GM19467 (cell line): Measurements from ENCODE around the gene LKAAEAR1.

Experiments used
- ATAC-seq: cut with Tn5 transposase; IDR thresholded peaks from one replicate; pipeline ENCODE4 v1.9.1; 2021; ENCODE audit warnings: mild to moderate bottlenecking, moderate library complexity; ENCODE audit not compliant: unreplicated experiment

LKAAEAR1 gene

DNA sequence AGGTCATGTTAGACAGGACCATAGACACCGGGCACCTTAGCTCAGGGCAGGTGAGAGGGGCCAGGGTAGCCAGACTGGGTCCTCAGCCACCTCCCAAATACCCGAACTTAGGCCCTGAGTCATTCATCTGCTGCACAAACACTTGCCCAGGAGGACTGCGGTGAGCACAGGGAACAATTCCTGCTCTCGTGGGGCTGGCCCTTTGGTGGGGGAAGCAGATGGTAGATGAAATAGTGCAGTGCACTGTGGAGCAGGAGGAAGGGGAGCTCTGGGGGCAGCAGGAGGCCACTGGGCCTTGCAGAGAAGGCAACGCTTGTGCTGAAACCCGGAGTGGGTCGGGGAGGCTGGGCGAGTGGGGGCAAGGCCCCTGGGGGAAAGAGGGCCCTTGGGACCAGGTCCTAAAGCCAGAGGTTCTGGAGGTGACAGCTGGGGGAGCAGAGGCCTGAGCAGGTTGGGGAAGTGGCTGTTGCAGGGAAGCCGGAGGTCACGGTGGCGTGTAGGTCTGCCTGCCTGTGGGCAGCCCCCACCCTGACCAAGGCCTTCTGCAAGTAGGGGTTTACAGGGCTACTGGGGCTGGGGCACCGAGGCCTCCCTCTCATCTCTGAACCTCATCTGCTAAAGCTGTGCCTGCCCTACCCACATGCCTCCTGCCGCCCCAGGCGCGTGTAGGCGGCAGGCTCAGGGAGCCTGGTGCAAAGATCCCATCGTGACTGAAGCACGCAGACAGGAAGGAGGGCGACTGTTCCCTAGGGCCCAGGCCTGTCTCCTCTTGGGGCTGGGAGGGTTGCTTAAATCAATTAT is 27.8 kb upstream of the LKAAEAR1 start:
- ATAC-seq: no peak

DNA sequence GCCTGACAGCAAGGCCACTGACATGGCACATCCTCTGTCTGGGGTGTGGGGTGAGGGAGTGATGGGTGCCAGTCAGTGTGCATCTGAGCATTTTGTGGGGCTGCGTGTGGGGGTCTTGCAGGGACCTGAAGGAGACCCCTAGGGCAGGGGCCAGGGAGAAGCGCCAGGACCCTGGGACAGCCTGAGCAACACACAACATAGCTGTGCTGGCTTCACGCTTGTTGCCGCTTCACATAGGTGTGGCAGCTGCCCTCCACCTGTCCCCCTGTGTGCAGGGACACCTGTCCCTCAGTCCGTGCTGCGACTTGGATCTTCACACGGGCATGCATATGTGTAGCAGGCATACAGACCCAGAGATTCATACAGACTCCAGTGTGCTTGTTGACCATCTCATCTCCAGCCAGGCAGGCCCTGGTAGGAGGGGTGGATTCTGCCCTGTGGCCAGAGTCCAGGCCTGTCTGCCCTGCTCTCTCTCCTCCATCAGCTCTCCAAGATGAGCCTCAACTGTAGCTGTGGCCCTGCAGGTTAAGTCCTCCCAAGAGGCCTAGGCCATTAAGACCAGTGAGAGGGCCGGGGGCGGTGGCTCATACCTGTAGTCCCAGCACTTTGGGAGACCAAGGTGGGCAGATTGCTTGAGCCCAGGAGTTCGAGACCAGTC is 26.3 kb upstream of the LKAAEAR1 start:
- no peak for ATAC-seq

DNA sequence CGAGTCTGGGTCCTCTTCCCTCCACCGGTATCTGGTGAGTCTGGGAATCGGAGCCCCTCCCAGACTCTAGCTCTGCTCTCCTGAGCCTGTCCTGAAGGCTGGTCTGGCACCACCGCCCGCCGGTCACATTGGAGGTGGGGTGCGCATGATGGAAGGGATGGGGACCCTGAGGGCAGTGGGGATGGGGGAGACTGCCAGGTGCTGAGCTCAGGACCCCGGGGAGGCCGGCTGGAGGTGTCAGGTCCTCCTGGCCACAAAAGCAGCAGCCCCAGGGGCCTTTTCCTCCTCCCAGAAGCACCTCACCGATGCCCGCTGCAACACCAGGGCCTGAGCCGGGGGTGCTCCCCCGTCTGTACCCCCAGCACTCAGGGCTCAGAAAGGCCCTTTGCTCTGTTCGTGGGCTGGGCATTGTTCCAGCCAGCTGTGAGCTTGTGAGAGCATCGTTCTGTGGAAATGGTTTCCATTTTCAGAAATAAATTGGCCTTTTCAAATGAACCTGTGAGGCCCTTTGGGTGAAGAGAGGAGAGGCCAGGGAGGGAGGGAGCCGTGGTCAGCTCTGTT is 25.7 kb upstream of the LKAAEAR1 start:
- no peak for ATAC-seq

DNA sequence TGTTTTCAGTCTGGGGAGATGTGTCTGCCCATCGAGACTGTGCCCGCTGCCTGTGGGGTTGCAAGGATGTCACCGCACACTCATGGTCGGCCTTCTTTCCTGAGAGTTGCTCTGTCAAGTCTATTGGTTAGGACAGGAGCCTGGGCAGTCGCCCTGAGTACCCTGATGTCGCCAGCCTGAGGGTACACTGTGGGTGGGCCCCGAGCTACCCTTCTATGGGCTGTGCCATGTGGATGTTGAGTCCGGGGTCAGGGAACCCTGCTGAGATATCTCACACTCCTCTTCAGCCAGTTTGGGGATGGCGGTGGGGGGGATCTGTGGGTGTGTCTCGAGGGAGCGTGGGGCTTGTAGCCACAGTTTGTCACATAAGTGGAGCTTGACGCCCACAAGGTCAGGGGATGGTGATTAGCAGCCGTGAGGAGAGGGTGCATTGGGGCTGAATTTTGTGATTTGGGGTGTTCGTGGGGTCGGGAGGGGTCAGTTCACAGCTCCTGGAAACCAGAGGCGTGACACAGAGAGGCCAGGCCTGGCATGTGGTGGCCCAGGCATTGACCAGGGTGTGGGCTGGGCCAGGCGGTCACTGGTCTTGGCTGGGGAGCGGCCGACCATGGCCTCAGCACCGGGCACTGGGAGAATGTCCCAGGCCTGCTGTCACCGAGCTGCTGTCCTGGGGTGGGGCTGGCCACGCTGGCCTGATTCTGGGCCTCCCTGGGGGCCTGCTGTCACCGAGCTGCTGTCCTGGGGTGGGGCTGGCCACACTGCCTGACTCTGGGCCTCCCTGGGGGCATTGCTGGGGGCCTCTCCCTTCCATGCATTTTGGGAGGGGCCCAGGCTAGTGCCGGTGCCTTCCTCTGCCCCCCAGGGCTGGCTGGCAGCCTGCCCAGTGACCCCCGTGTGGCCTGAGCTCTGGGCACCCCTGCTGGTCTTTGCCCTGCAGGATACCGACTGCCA is 24.8 kb upstream of the LKAAEAR1 start:
- ATAC-seq: no peak

DNA sequence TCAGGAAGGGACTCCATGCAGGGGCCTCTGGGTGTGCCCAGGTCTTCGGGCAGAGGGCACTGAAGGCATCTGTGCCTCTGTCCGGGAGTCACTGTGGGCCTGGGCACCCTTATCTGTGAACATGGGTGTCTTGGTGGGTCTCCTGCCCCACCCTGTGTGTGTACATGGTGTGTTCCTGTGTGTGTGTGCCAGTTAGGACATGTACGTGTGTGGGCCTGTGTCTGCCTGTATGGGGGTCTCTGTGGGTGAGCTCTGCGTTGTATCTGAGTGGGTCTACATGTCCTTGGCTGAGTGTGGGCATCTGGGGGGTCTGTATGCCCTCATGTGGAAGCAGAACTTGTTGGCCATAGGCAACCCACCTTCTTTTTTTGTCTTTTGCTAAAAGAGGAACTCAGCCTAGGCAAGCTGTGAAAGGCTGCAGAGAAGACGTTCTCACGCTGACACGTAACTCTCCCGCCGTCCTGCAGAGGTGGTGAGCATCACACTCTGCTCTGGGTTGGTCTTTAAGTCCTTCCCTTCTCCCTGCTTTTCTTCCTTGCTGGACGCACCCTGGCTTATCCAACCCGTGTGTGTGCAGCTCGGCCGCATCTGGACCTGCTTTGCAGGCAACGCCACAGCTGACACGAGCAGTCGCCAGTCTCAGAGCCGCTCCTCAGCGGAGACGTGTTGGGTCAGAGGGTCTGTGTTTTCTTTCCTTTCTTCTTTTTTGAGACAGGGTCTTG is 23.7 kb upstream of the LKAAEAR1 start:
- ATAC-seq: no peak

DNA sequence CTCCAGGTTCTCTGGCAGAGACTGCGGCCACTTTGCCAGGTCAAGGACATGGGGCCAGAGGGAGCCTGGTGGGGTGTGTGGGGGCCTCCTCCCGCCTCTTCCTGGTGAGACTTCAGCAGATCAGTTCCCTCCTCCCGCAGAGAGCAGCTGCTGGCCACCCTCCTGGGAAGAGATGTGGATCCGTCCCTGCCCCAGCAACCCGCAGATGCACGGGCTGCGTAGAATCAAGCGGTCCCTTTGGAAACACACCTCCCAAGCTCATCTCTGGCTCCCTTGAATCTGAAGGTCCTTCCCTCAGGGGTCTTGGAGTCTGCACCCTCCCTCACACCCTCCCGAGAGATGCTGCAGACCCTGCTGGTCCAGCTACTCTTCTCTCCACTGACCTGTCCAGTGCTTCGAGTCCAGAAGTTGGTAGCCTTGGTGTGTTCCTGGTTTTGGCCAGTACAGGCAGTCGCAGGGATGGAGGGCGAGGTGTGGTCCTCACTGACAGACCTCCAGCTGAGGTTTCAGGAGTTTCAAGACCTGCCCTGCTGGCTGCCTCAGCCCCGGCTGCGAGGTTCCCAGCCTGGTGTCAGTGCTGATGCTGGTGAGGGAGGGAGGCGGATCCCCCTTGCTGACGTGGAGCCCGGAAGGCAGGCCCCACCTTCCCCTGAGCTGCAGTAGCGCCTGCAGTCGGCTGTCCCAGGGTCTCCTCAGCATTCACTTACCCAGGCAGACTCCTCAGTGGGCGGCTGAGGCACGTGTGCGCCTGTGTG is 23.0 kb upstream of the LKAAEAR1 start, which contains the start of gene NPBWR2:
TSS of gene NPBWR2 (minus strand) at position 585 of the 755 bp plus-strand sequence. CDS start 734 bp downstream, outside the sequence.
- no peak for ATAC-seq

DNA sequence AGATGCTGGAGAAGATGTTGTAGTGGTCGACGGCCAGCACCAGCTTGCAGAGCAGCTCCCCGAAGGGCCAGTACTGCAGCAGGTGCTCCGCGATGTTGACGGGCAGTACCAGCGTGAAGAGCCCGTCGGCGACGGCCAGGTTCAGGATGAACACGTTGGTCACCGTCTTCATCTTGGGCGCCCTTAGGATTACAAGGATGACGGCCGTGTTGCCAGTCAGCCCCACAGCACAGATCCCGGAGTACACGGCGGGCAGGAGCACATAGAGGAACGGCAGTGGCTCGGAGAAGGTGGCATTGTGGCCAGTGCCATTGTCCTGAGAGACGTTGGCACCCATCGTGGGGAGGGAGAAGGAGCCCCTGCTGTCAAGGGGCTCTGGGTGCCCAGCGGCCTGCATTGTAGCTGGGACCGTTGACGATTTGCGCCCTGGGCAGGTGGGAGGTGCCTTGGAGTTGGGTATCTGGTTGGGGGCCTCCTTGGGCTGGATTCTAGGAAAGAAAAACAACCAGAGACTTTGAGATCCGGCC is 22.3 kb upstream of the LKAAEAR1 start:
- no peak for ATAC-seq

DNA sequence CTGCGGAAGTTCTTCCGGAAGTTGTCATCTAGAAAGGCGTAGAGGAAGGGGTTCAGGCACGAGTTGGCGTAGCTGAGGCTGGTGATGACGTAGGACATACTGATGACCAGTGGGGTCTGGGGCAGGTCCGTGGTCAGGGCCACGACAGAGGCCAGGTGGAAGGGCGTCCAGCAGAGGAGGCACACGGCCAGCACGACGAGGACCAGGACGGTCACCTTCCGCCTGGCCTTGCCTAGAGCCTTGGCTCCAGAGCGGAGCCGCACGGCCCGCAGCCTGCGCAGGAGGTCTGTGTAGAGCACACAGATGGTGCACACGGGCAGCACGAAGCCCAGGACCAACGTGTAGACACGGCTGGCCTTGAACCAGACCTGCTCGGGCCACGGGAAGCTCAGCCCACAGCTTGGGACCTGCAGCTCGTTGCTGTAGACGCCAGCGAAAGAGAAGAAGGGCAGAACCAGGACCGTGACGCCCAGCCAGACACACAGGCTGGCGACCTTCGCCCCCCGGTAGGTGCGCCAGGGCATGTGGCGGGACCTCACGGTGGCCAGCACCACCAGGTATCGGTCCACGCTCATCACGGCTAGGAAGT is 21.7 kb upstream of the LKAAEAR1 start:
- no peak for ATAC-seq

DNA sequence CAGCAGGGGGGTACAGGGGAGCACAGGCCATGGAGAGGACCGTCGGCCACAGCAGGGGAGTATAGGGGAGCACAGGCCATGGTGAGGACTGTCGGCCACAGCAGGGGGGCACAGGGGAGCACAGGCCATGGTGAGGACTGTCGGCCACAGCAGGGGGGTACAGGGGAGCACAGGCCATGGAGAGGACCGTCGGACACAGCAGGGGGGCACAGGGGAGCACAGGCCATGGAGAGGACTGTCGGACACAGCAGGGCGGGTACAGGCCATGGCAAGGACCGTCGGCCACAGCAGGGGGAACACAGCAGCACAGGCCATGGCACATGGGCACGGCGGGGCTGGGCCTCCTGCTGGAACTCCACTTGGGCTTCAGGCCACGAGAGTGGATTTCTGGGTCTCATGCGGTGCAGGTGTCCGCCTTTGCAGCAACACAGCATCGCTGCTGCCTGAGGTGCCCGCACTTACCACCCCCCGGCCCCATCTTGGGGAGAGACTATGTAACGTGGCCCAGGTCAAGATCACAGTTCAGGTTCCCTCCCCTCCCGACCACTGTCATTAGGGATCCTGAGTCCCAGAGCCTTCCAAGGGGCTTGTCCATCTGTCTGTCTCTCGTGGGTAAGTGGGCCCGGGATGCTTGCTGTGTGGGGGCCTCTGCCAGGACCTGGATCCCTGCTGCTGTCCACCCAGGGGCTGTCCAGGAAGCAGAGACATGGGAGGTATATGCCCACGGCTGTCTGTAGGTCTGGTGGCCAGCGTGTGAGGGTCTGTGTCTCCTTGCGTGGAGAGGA is 20.7 kb upstream of the LKAAEAR1 start:
- ATAC-seq: no peak

DNA sequence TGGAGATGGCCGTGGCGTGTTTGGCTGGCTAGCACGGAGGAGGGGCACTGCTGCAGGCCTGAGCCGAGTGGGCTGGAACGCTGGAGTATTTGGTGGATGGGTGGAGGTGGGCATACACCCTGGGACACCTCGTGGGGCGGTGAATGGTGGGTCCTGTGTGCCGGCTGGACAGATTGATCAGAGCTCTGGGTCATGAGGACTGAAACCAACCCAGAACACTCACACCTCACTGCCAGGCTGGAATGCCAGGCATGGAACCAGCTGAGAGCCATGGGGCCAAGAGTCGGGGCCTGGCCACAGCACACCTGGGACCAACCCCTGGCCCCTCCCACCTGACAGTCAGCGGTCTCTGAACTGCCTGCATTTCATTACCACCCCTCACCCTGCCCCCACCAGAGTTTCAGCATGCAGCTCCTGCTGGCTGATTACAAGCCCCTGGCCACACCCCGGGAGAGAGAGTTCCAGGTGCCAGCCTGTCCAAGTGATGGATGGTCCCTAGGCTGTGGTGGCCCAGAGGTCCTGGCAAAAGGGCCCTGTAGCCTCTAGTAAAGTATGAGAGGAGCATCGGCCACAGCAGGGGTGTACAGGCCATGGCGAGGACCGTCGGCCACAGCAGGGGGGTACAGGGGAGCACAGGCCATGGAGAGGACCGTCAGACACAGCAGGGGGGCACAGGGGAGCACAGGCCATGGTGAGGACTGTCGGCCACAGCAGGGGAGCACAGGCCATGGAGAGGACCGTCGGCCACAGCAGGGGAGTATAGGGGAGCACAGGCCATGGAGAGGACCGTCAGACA is 19.9 kb upstream of the LKAAEAR1 start:
- no peak for ATAC-seq

DNA sequence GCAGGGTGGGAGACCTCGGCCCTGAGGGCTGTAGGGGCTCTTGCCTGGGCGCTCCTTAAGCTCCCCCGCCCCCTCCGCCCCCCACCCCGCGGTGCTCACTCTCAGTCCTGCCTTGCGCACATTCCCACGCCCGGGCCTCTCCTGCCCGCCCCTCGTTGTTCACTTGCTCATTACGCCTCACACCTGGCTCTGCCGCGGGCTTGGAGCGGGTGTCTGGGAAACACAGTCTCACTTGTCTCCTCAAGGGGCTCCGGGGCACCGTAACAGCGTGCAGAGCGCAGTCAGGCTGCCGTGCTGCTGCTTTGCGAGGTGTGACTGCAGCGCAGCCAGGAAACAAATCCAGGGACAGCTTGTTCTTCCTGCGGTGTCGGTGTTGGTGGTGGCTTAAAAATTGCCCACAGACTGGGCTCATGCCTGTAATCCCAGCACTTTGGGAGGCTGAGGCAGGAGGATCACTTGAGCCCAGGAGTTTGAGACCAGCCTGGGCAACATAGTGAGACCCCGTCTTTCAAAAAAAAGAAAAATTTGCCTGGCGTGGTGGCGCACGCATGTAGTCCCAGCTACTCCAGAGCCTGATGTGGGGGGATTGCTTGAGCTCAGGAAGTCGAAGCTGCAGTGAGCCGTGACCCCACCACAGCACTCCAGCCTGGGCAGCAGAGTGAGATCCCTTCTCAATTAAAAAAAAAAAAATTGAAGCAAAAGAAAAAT is 18.6 kb upstream of the LKAAEAR1 start:
- no peak for ATAC-seq

DNA sequence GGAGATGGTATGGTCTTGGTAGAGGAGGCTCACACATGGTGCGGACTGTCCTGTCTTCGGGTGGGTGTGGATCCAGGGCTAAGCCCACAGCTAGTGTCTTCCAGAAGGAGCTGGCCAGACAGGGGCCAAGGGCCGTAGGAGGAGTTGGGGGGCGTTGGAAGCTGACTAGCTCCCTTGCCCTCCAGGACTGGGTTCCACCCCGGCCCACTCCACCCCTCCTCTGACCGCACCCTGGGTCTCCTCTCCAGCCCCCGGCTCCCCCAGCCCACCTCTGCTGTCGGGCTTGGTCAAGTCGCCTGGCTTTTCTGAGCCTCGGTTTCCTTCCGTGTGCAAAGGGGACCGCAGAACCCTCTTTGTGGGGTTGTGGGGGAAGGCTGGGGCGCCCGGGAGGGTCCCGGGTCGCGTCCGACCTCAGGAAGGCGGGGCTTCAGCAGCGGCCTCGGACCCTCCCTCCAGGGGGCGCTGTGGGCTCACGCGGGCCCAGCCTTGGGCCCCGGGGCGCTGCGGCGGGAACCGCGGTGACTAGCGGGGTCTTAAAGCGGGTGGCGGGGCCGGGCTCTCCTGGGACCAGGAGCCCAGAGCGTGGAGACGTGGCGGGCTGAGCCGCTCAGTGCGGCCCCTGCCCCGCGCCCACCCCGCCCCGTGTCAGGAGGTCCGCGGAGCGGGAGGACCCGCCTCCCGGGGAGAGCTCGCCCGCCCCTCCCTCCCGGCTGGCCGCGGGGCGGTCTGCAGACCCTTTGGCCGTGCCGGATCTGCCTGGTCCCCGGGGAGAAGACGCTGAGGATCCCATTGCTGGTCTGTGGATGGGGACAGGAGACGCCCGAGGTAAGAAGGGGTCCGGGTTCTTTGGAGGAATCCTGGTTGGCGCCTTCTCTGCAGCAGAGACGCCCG is 17.8 kb upstream of the LKAAEAR1 start:
- no peak for ATAC-seq

DNA sequence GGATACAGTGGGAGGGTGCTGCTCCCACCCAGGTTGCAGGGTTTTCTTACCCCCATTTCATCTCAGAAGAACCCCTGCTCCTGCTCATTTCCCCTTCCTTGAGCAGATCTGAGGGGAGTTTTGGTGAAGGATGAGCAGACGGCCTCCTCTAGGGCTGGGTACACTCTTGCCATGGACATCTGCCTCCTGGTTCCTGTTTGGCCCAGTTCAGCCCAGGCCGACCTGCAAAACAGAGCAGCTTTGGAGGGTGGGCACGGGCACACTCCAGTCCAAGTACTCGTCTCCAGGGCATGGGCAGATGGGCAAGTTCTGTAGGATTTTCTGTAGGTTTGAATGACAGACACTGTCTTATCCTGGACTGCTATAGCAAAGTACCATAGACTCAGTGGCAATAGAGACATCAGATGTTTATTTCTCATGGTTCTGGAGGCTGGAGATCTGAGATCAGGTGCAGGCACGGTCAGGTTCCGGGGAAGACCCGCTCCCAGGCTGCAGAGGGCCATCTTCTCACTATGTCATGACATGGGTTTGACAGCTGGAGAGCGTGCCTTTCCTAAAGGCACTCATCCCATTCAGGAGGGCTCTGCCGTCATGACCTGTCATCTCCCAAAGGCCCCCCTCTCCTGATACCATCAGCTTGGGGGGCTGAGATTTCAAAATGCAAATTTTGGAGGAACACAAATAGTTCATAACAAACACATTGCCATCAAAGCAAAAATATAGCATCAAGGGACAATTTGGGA is 16.9 kb upstream of the LKAAEAR1 start:
- ATAC-seq: no peak

DNA sequence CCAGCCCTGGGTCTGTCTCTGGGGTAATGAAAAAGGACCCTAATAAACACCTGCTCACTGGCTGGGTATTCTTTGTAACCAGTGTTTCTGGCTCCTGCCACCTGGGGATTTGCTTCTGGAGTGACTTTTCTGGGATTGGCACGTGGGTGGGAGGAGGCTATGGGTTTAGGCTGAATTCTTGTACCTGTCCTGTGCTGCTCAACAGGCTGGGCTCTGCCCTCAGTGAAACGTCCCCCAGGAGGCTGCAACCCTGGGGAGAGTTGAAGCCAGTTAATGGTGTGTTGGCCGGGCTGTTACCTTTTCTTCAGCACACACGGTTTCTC is 16.3 kb upstream of the LKAAEAR1 start:
- no peak for ATAC-seq

DNA sequence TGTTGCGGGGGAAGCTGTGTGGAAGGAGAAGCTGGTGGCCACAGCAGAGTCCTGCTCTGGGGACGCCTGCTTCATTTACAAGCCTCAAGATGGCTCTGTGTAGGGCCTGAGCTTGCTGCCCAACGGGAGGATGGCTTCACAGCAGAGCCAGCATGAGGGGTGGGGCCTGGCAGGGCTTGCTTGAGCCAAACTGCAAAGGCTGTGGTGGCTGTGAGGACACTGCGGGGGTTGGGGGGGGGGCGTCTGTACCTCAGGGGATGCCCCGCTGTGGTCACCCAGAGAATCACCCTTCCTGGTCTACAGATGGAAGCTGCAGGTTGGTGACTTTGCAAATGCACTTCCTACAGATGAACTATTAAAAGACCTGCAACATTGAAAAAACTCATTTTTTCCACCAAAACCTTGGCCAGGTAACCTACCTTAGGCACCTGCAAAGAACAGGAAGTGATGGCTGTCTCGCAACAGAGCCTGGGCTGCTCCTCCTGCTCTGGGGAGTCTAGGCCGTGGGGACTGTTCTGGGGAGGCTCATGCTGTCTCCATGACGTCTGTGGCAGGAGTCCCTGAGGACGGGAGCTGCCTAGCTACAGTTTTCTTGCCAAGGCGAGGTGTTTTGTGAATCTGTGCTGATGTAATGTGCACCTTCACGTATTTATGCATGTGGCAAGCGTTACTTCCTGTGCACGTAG is 15.8 kb upstream of the LKAAEAR1 start:
- no peak for ATAC-seq
